Stimulated activated CD8-positive, alpha-beta memory T cell treated with anti-CD3 and anti-CD28 coated beads, Interleukin-15, amount 100 ng/mL, for 4 hours (primary cell): Measurements from ENCODE around the gene ARHGAP44.

Experiments
- DNase-seq, 2 donors: peaks; one replicate each; pipeline ENCODE4 v3.0.0-alpha.2; 2020; ENCODE audit warnings: low read depth in 2 of 2

ARHGAP44 gene

GRCh38 chr17:12898110-12898509 lies 108.8 kb downstream of the ARHGAP44 start:
- DNase-seq = no peak

- DNase-seq = no peak
Measured at GRCh38 chr17:12899604-12900003, 110.3 kb downstream of the ARHGAP44 start.

- no peak for DNase-seq
Measured at GRCh38 chr17:12900474-12900873, 111.2 kb downstream of the ARHGAP44 start.

GRCh38 chr17:12902046-12902445 lies 112.7 kb downstream of the ARHGAP44 start:
- no peak for DNase-seq

GRCh38 chr17:12907477-12907876 lies 118.2 kb downstream of the ARHGAP44 start:
- no peak for DNase-seq

GRCh38 chr17:12909046-12909445 lies 119.7 kb downstream of the ARHGAP44 start:
- DNase-seq = no peak

GRCh38 chr17:12909511-12909910 lies 120.2 kb downstream of the ARHGAP44 start:
- no peak for DNase-seq

GRCh38 chr17:12911239-12911638 lies 121.9 kb downstream of the ARHGAP44 start:
- DNase-seq = no peak

GRCh38 chr17:12917399-12917798 lies 128.1 kb downstream of the ARHGAP44 start:
- DNase-seq = no peak

- no peak for DNase-seq
Measured at GRCh38 chr17:12918142-12918541, 128.8 kb downstream of the ARHGAP44 start.

GRCh38 chr17:12922120-12922519 lies 132.8 kb downstream of the ARHGAP44 start:
- DNase-seq = no peak

- DNase-seq = no peak
Measured at GRCh38 chr17:12924614-12925013, 135.3 kb downstream of the ARHGAP44 start.

- DNase-seq = no peak
Measured at GRCh38 chr17:12927001-12927400, 137.7 kb downstream of the ARHGAP44 start.

- no peak for DNase-seq
Measured at GRCh38 chr17:12927541-12928425, 138.5 kb downstream of the ARHGAP44 start.

- DNase-seq = no peak
Measured at GRCh38 chr17:12928736-12929135, 139.4 kb downstream of the ARHGAP44 start.

- DNase-seq = no peak
Measured at GRCh38 chr17:12936501-12936900, 147.2 kb downstream of the ARHGAP44 start.

GRCh38 chr17:12940699-12941098 lies 151.4 kb downstream of the ARHGAP44 start:
- DNase-seq = no peak

GRCh38 chr17:12947047-12947446 lies 157.7 kb downstream of the ARHGAP44 start:
- no peak for DNase-seq

GRCh38 chr17:12952012-12952411 lies 162.7 kb downstream of the ARHGAP44 start:
- no peak for DNase-seq

GRCh38 chr17:12953156-12953555 lies 163.9 kb downstream of the ARHGAP44 start:
- no peak for DNase-seq

- DNase-seq = no peak
Measured at GRCh38 chr17:12955521-12955920, 166.2 kb downstream of the ARHGAP44 start.

GRCh38 chr17:12958786-12959185 lies 169.5 kb downstream of the ARHGAP44 start:
- DNase-seq = no peak

GRCh38 chr17:12959441-12959840 lies 170.1 kb downstream of the ARHGAP44 start:
- no peak for DNase-seq

GRCh38 chr17:12961655-12962054 lies 172.4 kb downstream of the ARHGAP44 start:
- no peak for DNase-seq
